H9 (cell line): ENCODE data around the gene TAOK1. TPM values are rescaled to one million over a fixed set of nuclear protein-coding genes. Genes with fewer than 3 reads are reported as not detected.

Source experiments
- DNase-seq: peaks from one replicate; pipeline ENCODE4 v3.0.0-alpha.2; 2017
- H2AFZ ChIP-seq: one replicate; pipeline ENCODE4 v1.6.1; 2013; ENCODE audit warnings: mild to moderate bottlenecking, low read length, control low read depth, moderate library complexity
- H2AK5ac ChIP-seq: 2 replicates; pipeline ENCODE4 v1.6.1; 2013; ENCODE audit warnings: low read length, control low read depth, mixed read lengths; ENCODE audit not compliant: insufficient read length
- H2BK120ac ChIP-seq: one replicate; pipeline ENCODE4 v1.6.1; 2013; ENCODE audit warnings: low read depth, mild to moderate bottlenecking, low read length, control low read depth, inconsistent platforms; ENCODE audit not compliant: poor library complexity, severe bottlenecking
- H2BK12ac ChIP-seq: 2 replicates; pipeline ENCODE4 v1.6.1; 2013; ENCODE audit warnings: low read length, control low read depth, mixed read lengths, low read depth; ENCODE audit not compliant: insufficient read length
- H2BK15ac ChIP-seq: 2 replicates; pipeline ENCODE4 v1.6.1; 2013; ENCODE audit warnings: low read depth, low read length, control low read depth
- H2BK20ac ChIP-seq: one replicate; pipeline ENCODE4 v1.6.1; 2013; ENCODE audit warnings: low read depth, mild to moderate bottlenecking, low read length, control low read depth, inconsistent platforms; ENCODE audit not compliant: poor library complexity, severe bottlenecking
- H2BK5ac ChIP-seq: 2 replicates; pipeline ENCODE4 v1.6.1; 2013; ENCODE audit warnings: low read length, control low read depth, mixed read lengths; ENCODE audit not compliant: insufficient read length
- H3K14ac ChIP-seq: 2 replicates; pipeline ENCODE4 v1.6.1; 2013; ENCODE audit warnings: low read length, control low read depth; ENCODE audit not compliant: insufficient read depth
- H3K18ac ChIP-seq: 2 replicates; pipeline ENCODE4 v1.6.1; 2013; ENCODE audit warnings: low read depth, mild to moderate bottlenecking, mixed read lengths, low read length, control low read depth; ENCODE audit not compliant: insufficient read length
- H3K23ac ChIP-seq: 2 replicates; pipeline ENCODE4 v1.6.1; 2013; ENCODE audit warnings: low read length, control low read depth, mixed read lengths, low read depth; ENCODE audit not compliant: insufficient read length
- H3K23me2 ChIP-seq: 2 replicates; pipeline ENCODE4 v1.6.1; 2013; ENCODE audit warnings: low read depth, mild to moderate bottlenecking, mixed read lengths, low read length, control low read depth; ENCODE audit not compliant: insufficient read length, poor library complexity, severe bottlenecking
- H3K27ac ChIP-seq: 2 replicates; pipeline ENCODE4 v1.5.1; 2013; ENCODE audit warnings: low read length, control low read depth, mixed read lengths, low read depth; ENCODE audit not compliant: insufficient read length
- H3K27me3 ChIP-seq: 2 replicates; pipeline ENCODE4 v1.6.1; 2013; ENCODE audit warnings: low read length, control low read depth, inconsistent platforms; ENCODE audit not compliant: insufficient read depth
- H3K4ac ChIP-seq: 2 replicates; pipeline ENCODE4 v1.6.1; 2013; ENCODE audit warnings: low read depth, mild to moderate bottlenecking, control low read depth, inconsistent platforms, low read length, moderate library complexity
- H3K4me1 ChIP-seq: 2 replicates; pipeline ENCODE4 v1.6.1; 2013; ENCODE audit warnings: low read length, control low read depth, inconsistent platforms; ENCODE audit not compliant: insufficient read depth
- H3K4me2 ChIP-seq: 2 replicates; pipeline ENCODE4 v1.6.1; 2013; ENCODE audit warnings: low read length, control low read depth, mixed read lengths; ENCODE audit not compliant: insufficient read length, insufficient read depth
- H3K56ac ChIP-seq: 2 replicates; pipeline ENCODE4 v1.6.1; 2013; ENCODE audit warnings: low read depth, mild to moderate bottlenecking, mixed read lengths, low read length, control low read depth; ENCODE audit not compliant: insufficient read length
- H3K79me1 ChIP-seq: 2 replicates; pipeline ENCODE4 v1.6.1; 2013; ENCODE audit warnings: low read depth, mild to moderate bottlenecking, moderate library complexity, low read length, control low read depth, inconsistent platforms; ENCODE audit not compliant: insufficient read depth, poor library complexity, severe bottlenecking
- H3K79me2 ChIP-seq: 2 replicates; pipeline ENCODE4 v1.6.1; 2013; ENCODE audit warnings: low read length, control low read depth, inconsistent platforms; ENCODE audit not compliant: insufficient read depth
- H3K9ac ChIP-seq: 2 replicates; pipeline ENCODE4 v1.6.1; 2013; ENCODE audit warnings: low read length, control low read depth, mixed read lengths; ENCODE audit not compliant: insufficient read length; ENCODE audit errors: extremely low read depth
- H3K9me3 ChIP-seq: one replicate; pipeline ENCODE4 v1.6.1; 2013; ENCODE audit warnings: low read depth, low read length, inconsistent platforms; ENCODE audit not compliant: control insufficient read depth
- H3T11ph ChIP-seq: one replicate; pipeline ENCODE4 v1.6.1; 2013; ENCODE audit warnings: mild to moderate bottlenecking, low read length, control low read depth, inconsistent platforms
- H4K20me1 ChIP-seq: one replicate; pipeline ENCODE4 v1.6.1; 2013; ENCODE audit not compliant: control insufficient read depth, insufficient read length, insufficient read depth
- H4K5ac ChIP-seq: 2 replicates; pipeline ENCODE4 v1.6.1; 2013; ENCODE audit warnings: low read depth, mild to moderate bottlenecking, mixed read lengths, low read length, control low read depth; ENCODE audit not compliant: insufficient read length
- H4K8ac ChIP-seq: replicated peaks from 2 replicates; pipeline ENCODE4 v1.6.1; 2013; ENCODE audit warnings: low read length, control low read depth, mixed read lengths, low read depth; ENCODE audit not compliant: insufficient read length
- H4K91ac ChIP-seq: 2 replicates; pipeline ENCODE4 v1.6.1; 2013; ENCODE audit warnings: low read depth, mild to moderate bottlenecking, moderate library complexity, mixed read lengths, low read length, control low read depth; ENCODE audit not compliant: insufficient read length
- H3K27ac Mint-ChIP-seq, 3 experiments: 2 replicates in 2 of 3; 3 replicates in 1 of 3; pipeline ENCODE4 v1.8.0; 2020 to 2021; ENCODE audit warnings: mixed read lengths in 3 of 3, mild to moderate bottlenecking in 1 of 3, moderate library complexity in 1 of 3
- H3K27me3 Mint-ChIP-seq: 2 replicates; pipeline ENCODE4 v1.8.0; 2021; ENCODE audit warnings: low read depth, mild to moderate bottlenecking, moderate library complexity, mixed read lengths
- H3K36me3 Mint-ChIP-seq, 3 experiments: 2 replicates in 2 of 3; 3 replicates in 1 of 3; pipeline ENCODE4 v1.8.0; 2020 to 2021; ENCODE audit warnings: low read depth in 3 of 3, mixed read lengths in 3 of 3; ENCODE audit not compliant: insufficient read depth in 1 of 3
- H3K4me1 Mint-ChIP-seq, 2 experiments: 2 replicates each; pipeline ENCODE4 v1.8.0; 2020; ENCODE audit warnings: mixed read lengths in 2 of 2
- H3K4me3 Mint-ChIP-seq, 2 experiments: 2 replicates in 1 of 2; 3 replicates in 1 of 2; pipeline ENCODE4 v1.8.0; 2020 to 2021; ENCODE audit warnings: mild to moderate bottlenecking in 2 of 2, mixed read lengths in 2 of 2, moderate library complexity in 1 of 2
- H3K9me3 Mint-ChIP-seq, 2 experiments: 2 replicates in 1 of 2; 3 replicates in 1 of 2; pipeline ENCODE4 v1.8.0; 2020; ENCODE audit warnings: mild to moderate bottlenecking in 2 of 2, mixed read lengths in 2 of 2, moderate library complexity in 1 of 2
- CTCF ChIP-seq: fragments of 200-600 bp; sonication (generic); conservative IDR thresholded peaks from 3 replicates; pipeline ENCODE4 v1.8.0; 2021; ENCODE audit warnings: antibody characterized with exemption, mild to moderate bottlenecking
- WGBS: extraction: QIAGEN DNeasy Blood & Tissue Kit; methylation state at CpG from one replicate; pipeline ENCODE4 v1.1.7; 2013; ENCODE audit warnings: missing lambda C conversion rate, low lambda C conversion rate, mixed read lengths; ENCODE audit not compliant: insufficient read length; ENCODE audit errors: extremely low coverage; 5-methylcytosine and 5-hydroxymethylcytosine counted together
- total RNA-seq: library from RNA; stranded (reverse); gene quantifications from 2 replicates; pipeline ENCODE4 v1.2.1, GENCODE V29; 2021

TAOK1 gene
- total RNA-seq, 1 experiment from 2014 or later, result 93.0 TPM

GRCh38 chr17:29358416-29358815, 31.7 kb upstream of the TAOK1 start:
- WGBS, result no CpG with 5 or more reads among the region's 1 CpG
- Histone ChIP-seq H3K27me3 (no peaks in the 10 kb centered on the region), H2BK20ac (no peak overlapping the region), H3K4me2 (no peak overlapping the region), H3K4ac (no peak overlapping the region), H3K9me3 (no peaks in the 10 kb centered on the region), H3K27ac (no peak overlapping the region), H3K14ac (no peak overlapping the region), H3K79me2 (no peaks in the 10 kb centered on the region), H2AFZ (no peak overlapping the region), H3K23me2 (no peaks in the 10 kb centered on the region), H2AK5ac (no peak overlapping the region), H3K9ac (no peak overlapping the region), H3K79me1 (no peaks in the 10 kb centered on the region), H3K23ac (no peak overlapping the region), H2BK15ac (no peak overlapping the region), H3K18ac (no peak overlapping the region), H2BK5ac (no peak overlapping the region), H3K56ac (no peak overlapping the region), H2BK120ac (no peak overlapping the region), H2BK12ac (no peak overlapping the region), H4K91ac (no peak overlapping the region), H4K20me1 (no peaks in the 10 kb centered on the region), H3T11ph (no peak overlapping the region), H3K4me1 (no peaks in the 10 kb centered on the region), H4K8ac (no peak overlapping the region), H4K5ac (no peak overlapping the region)
- no peak for DNase-seq
- Mint-ChIP-seq H3K4me3 (no peak overlapping the region), H3K27ac (no peak overlapping the region; a peak in 1 of 7 replicates), H3K36me3 (no peaks in the 10 kb centered on the region), H3K27me3 (no peaks in the 10 kb centered on the region), H3K4me1 (no peaks in the 10 kb centered on the region), H3K9me3 (no peaks in the 10 kb centered on the region)
- no peak for TF ChIP-seq CTCF
